ENCODE measurements around the gene SNX13. TPM values are rescaled to one million over a fixed set of nuclear protein-coding genes. Genes with fewer than 3 reads are reported as not detected.

The SNX13 gene
- total RNA-seq, 1 experiment from 2014 or later, result 29.0 TPM

DNA sequence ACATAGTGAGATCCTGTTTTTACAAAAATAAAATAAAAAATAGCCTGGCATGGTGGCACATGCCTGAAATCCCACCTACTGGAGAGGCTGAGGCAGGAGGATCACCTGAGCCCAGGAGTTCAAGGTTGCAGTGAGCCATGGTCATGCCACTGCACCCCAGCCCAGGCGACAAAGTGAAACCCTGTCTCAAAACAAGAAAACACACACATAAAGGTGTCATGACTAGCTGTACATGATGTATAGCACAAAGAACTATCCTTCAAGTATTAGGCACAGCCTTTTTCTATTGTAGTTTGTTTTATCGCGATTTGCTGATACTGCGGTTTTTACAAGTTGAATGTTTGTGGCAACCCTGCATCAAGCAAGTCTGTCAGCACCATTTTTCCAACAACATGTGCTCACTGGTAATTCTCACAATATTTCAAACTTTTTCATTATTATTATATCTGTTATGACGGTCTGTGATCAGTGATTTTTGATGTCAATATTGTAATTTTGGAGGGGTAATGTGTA lies 11.5 kb upstream of the SNX13 start:
- H2BK20ac ChIP-seq (ENCODE audit: low read depth, low read length, poor library complexity, severe bottlenecking), result no peak overlapping the region
- H3K23me2 ChIP-seq (ENCODE audit: insufficient read length, low read depth, low read length, poor library complexity, severe bottlenecking), result no peaks in the 10 kb centered on the region
- H3K23ac ChIP-seq (ENCODE audit: insufficient read length, low read depth, low read length), result no peak overlapping the region
- no peak overlapping the region for H3K14ac ChIP-seq (ENCODE audit: insufficient read depth, low read length)
- H3T11ph ChIP-seq (ENCODE audit: low read length), result no peak overlapping the region
- no peak overlapping the region for H3K9ac ChIP-seq (ENCODE audit: extremely low read depth, insufficient read length, low read length)
- no peak overlapping the region for H2BK12ac ChIP-seq (ENCODE audit: insufficient read length, low read depth, low read length)
- H2BK15ac ChIP-seq (ENCODE audit: low read depth, low read length), result no peak overlapping the region
- WGBS (ENCODE audit: extremely low coverage, insufficient read length, low lambda C conversion rate), result no CpG with 5 or more reads among the region's 5 CpGs
- no peak overlapping the region for H3K27ac ChIP-seq (ENCODE audit: insufficient read length, low read depth, low read length)
- peaks cover 1% of the 10 kb centered on the region; the same call in 1 of the 2 replicates for H3K27me3 Mint-ChIP-seq (ENCODE audit: low read depth)
- no peak overlapping the region for H3K27ac Mint-ChIP-seq
- no peak overlapping the region for H4K8ac ChIP-seq (replicated peaks; ENCODE audit: insufficient read length, low read depth, low read length)
- no peaks in the 10 kb centered on the region for H3K9me3 Mint-ChIP-seq
- H3K56ac ChIP-seq (ENCODE audit: insufficient read length, low read depth, low read length), result no peak overlapping the region
- no peaks in the 10 kb centered on the region for H3K4me1 Mint-ChIP-seq
- DNase-seq, result no peak
- H2AFZ ChIP-seq (ENCODE audit: low read length), result no peak overlapping the region
- no peak overlapping the region for H3K4me3 Mint-ChIP-seq
- no peak overlapping the region for H4K91ac ChIP-seq (ENCODE audit: insufficient read length, low read depth, low read length)
- H2BK120ac ChIP-seq (ENCODE audit: low read depth, low read length, poor library complexity, severe bottlenecking), result no peak overlapping the region
- H3K36me3 Mint-ChIP-seq (ENCODE audit: insufficient read depth in 1 of 3, low read depth in 3 of 3), result no peaks in the 10 kb centered on the region
- no peak overlapping the region for H3K18ac ChIP-seq (ENCODE audit: insufficient read length, low read depth, low read length)
- TF ChIP-seq, protein P1, sequence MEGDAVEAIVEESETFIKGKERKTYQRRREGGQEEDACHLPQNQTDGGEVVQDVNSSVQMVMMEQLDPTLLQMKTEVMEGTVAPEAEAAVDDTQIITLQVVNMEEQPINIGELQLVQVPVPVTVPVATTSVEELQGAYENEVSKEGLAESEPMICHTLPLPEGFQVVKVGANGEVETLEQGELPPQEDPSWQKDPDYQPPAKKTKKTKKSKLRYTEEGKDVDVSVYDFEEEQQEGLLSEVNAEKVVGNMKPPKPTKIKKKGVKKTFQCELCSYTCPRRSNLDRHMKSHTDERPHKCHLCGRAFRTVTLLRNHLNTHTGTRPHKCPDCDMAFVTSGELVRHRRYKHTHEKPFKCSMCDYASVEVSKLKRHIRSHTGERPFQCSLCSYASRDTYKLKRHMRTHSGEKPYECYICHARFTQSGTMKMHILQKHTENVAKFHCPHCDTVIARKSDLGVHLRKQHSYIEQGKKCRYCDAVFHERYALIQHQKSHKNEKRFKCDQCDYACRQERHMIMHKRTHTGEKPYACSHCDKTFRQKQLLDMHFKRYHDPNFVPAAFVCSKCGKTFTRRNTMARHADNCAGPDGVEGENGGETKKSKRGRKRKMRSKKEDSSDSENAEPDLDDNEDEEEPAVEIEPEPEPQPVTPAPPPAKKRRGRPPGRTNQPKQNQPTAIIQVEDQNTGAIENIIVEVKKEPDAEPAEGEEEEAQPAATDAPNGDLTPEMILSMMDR (conservative IDR thresholded peaks at IDR 0.05), result no peak
- no peak overlapping the region for H3K4ac ChIP-seq (ENCODE audit: low read depth, low read length)
- no peak overlapping the region for H2AK5ac ChIP-seq (ENCODE audit: insufficient read length, low read length)
- H4K20me1 ChIP-seq (ENCODE audit: control insufficient read depth, insufficient read depth, insufficient read length), result no peaks in the 10 kb centered on the region
- H2BK5ac ChIP-seq (ENCODE audit: insufficient read length, low read length), result no peak overlapping the region
- no peaks in the 10 kb centered on the region for H3K9me3 ChIP-seq (ENCODE audit: control insufficient read depth, low read depth, low read length)
- no peaks in the 10 kb centered on the region for H3K79me1 ChIP-seq (ENCODE audit: insufficient read depth, low read depth, low read length, poor library complexity, severe bottlenecking)
- H4K5ac ChIP-seq (ENCODE audit: insufficient read length, low read depth, low read length), result no peak overlapping the region
- no peak overlapping the region for H3K4me2 ChIP-seq (ENCODE audit: insufficient read depth, insufficient read length, low read length)
- no peaks in the 10 kb centered on the region for H3K27me3 ChIP-seq (ENCODE audit: insufficient read depth, low read length)
- H3K79me2 ChIP-seq (ENCODE audit: insufficient read depth, low read length), result no peaks in the 10 kb centered on the region
- H3K4me1 ChIP-seq (ENCODE audit: insufficient read depth, low read length), result no peaks in the 10 kb centered on the region
